ENCODE data around the gene TPSD1.

Gene TPSD1

DNA sequence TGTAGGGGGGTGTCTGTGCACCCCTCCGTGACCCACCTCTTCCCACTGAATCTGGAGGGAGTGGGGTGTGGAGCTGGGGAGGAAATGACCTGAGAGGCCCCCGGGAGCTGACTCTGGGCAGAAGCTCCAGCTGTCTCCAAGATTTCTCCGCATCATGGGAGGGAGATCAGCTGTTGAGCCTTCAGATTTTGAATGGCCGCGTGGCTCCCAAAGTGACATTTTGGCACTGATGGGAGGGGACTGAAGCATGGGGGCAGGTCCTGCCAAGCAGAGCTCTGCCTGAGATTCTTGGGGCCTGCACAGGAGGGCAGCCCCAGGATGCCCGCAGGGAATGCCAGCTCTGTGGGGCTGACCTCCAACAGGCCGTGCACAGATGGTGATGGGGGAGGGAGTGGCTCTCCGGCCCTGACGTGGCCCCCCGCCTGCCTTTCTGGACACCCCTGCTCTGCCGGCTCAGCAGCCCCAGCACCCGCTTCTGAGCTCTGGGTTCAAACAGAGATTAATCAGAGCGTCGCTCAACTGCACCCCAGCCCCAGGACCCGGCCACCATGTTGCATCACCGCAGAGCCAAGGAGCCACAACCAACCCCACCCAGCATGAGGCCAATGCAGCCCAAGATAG is 28.2 kb downstream of the TPSD1 start:
- Histone ChIP-seq H3K27me3 (replicated peaks in 2 of 5; ENCODE audit: control insufficient read depth in 4 of 5, insufficient read depth in 5 of 5, low read length in 4 of 5) (peaks cover 0 to 50% (median 9%) of the 10 kb centered on the region in 5 experiments), H3K4me3 (ENCODE audit: control insufficient read depth in 1 of 7, extremely low read depth in 1 of 7, insufficient read depth in 4 of 7, low read depth in 2 of 7, low read length in 6 of 7) (no peak overlapping the region), H3K9me3 (ENCODE audit: control extremely low read depth in 1 of 5, control insufficient read depth in 4 of 5, insufficient read depth in 2 of 5, low read depth in 1 of 5, low read length in 4 of 5) (no peaks in the 10 kb centered on the region), H3K27ac (ENCODE audit: insufficient read depth in 1 of 2, low read depth in 1 of 2, low read length in 2 of 2, poor library complexity in 1 of 2, severe bottlenecking in 2 of 2) (no peak overlapping the region), H3K36me3 (ENCODE audit: control insufficient read depth in 4 of 4, insufficient read depth in 4 of 4, low read length in 3 of 4) (no peaks in the 10 kb centered on the region), H3K4me1 (ENCODE audit: control extremely low read depth in 1 of 4, control insufficient read depth in 4 of 4, insufficient read depth in 4 of 4, low read length in 3 of 4) (peaks cover 0 to 15% (median 3%) of the 10 kb centered on the region in 4 experiments)
- 87% methylated on average over 12 of the region's 16 CpGs for WGBS (ENCODE audit: insufficient coverage)
- ChIA-PET CTCF (interaction anchor here (1.0 kb wide), 1 partner anchor 12 kb away, joined by 4 read pairs; no protein-coding TSS in a partner anchor), POLR2A (interaction anchor here (0.6 kb wide), 2 partner anchors 12 to 16 kb away, joined by 3 read pairs; no protein-coding TSS in a partner anchor)
- no peak for DNase-seq

DNA sequence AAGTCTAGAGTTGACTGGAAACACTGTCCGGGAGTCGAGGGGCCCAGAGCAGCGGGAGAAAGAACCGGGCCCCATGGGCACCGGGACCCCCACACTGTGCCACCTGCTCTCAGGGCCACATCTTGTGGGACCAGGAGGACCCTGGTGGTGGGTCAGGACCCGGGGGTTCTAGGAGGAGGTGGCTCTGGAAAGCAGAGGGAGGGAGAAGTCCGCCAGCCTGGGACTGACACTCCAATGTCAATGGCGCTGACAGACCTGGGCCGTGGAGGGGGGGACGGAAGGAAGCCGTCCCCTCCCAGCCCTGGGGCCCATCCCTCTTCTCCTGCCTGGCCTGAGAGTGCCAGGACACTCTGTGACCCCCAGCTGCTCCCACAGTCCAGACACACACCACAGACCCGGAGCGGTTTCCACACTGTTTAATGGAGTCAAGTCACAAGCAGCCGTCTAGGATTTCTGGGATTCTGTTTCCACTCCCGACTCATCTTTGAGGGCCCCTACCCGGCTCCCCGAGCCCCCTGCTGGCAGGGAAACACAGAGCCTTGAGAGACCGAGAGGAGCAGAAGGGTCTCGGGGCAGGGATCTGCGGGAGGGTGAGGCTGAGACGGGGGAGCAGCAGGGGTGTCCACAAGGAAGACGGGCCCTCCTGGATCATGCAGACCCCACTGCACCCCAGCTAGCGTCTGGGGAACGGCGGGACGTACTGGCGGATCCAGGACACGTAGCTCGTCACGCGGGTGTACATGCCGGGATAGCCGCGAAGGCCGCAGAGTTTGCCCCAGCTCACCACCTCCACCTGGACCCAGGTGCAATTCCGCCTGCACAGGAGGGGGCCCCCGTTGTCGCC is 30.0 kb downstream of the TPSD1 start:
- peaks cover 0 to 54% (median 21%) of the 10 kb centered on the region in 5 experiments for H3K27me3 ChIP-seq (replicated peaks in 2 of 5; ENCODE audit: control insufficient read depth in 4 of 5, insufficient read depth in 5 of 5, low read length in 4 of 5)
- H3K36me3 ChIP-seq (ENCODE audit: control insufficient read depth in 4 of 4, insufficient read depth in 4 of 4, low read length in 3 of 4) = no peaks in the 10 kb centered on the region
- H3K4me1 ChIP-seq (ENCODE audit: control extremely low read depth in 1 of 4, control insufficient read depth in 4 of 4, insufficient read depth in 4 of 4, low read length in 3 of 4) = peaks cover 0 to 18% (median 13%) of the 10 kb centered on the region in 4 experiments
- no peaks in the 10 kb centered on the region for H3K9me3 ChIP-seq (ENCODE audit: control extremely low read depth in 1 of 5, control insufficient read depth in 4 of 5, insufficient read depth in 2 of 5, low read depth in 1 of 5, low read length in 4 of 5)
- no peak for DNase-seq
- POLR2A ChIA-PET = no interaction called here
- WGBS (ENCODE audit: insufficient coverage) = 73% methylated on average over 33 of the region's 38 CpGs
- no peak overlapping the region for H3K27ac ChIP-seq (ENCODE audit: insufficient read depth in 1 of 2, low read depth in 1 of 2, low read length in 2 of 2, poor library complexity in 1 of 2, severe bottlenecking in 2 of 2)
- no peak overlapping the region for H3K4me3 ChIP-seq (ENCODE audit: control insufficient read depth in 1 of 7, extremely low read depth in 1 of 7, insufficient read depth in 4 of 7, low read depth in 2 of 7, low read length in 6 of 7)
- CTCF ChIA-PET = no interaction called here

DNA sequence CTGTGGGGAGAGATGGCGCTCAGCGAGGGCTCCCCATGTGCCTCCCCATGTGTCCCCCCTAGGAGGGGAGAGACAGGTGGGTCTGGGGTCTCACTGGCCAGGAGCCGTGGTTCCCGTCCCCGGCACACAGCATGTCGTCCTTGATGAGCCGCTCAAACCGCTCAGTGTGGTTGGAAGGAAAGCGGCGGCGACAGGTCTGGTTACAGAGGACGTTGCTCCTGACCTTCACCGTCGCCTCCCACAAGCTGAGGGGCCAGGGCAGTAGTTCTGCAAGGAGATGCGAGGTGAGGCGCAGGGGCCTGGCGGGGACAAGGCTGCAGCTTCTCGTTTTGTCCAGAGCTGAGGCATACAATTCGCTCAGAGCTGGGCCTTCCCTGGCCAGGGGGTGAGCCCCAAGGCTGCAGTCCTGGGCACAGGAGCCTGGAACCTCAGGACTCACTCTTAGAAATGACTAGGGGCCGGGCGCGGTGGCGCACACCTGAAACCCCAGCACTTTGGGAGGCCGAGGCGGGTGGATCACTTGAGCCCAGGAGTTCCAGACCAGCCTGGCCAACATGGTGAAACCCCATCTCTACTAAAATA is 30.7 kb downstream of the TPSD1 start:
- ChIA-PET POLR2A (no interaction called here), CTCF (no interaction called here)
- H3K9me3 ChIP-seq (ENCODE audit: control extremely low read depth in 1 of 5, control insufficient read depth in 4 of 5, insufficient read depth in 2 of 5, low read depth in 1 of 5, low read length in 4 of 5) = no peaks in the 10 kb centered on the region
- 82% methylated on average over 21 of the region's 25 CpGs for WGBS (ENCODE audit: insufficient coverage)
- no peak overlapping the region for H3K4me3 ChIP-seq (ENCODE audit: control insufficient read depth in 1 of 7, extremely low read depth in 1 of 7, insufficient read depth in 4 of 7, low read depth in 2 of 7, low read length in 6 of 7)
- peaks cover 0 to 61% (median 28%) of the 10 kb centered on the region in 5 experiments for H3K27me3 ChIP-seq (replicated peaks in 2 of 5; ENCODE audit: control insufficient read depth in 4 of 5, insufficient read depth in 5 of 5, low read length in 4 of 5)
- DNase-seq = no peak
- no peak overlapping the region for H3K27ac ChIP-seq (ENCODE audit: insufficient read depth in 1 of 2, low read depth in 1 of 2, low read length in 2 of 2, poor library complexity in 1 of 2, severe bottlenecking in 2 of 2)
- no peaks in the 10 kb centered on the region for H3K36me3 ChIP-seq (ENCODE audit: control insufficient read depth in 4 of 4, insufficient read depth in 4 of 4, low read length in 3 of 4)
- H3K4me1 ChIP-seq (ENCODE audit: control extremely low read depth in 1 of 4, control insufficient read depth in 4 of 4, insufficient read depth in 4 of 4, low read length in 3 of 4) = peaks cover 0 to 18% (median 13%) of the 10 kb centered on the region in 4 experiments

DNA sequence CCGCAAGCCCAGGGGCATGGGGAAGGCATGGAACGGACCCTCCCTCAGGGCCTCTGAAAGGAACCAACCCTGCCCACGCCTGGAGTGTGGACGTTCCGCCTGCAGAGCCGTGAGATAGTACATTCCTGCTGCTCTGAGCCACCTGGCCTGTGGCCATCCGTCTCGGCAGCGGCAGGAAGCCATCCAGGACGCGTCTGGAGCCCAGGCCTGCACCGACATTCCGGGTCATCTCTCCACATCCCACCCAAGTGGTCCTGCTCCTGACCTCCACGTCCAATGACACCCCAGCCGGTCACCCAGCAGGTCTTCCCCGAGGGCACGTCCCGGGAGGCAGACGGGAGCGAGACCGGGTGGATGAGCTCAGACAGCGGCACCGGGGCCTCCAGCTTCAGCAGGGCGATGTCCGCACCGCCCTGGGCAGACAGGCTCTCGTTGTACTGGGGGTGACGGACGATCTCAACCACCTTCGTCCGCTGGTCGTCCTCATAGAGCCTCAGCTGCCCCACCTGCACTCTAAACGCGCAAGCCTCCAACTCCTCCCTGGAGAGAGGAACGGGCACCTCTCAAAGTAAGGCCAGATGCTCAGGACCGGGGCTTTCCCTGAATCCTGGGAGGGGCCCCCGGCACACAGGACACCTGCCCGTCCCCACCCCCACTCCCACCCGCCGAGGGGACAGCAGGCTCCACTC is 32.3 kb downstream of the TPSD1 start:
- ChIA-PET CTCF (no interaction called here), POLR2A (no interaction called here)
- Histone ChIP-seq H3K36me3 (ENCODE audit: control insufficient read depth in 4 of 4, insufficient read depth in 4 of 4, low read length in 3 of 4) (no peaks in the 10 kb centered on the region), H3K27me3 (replicated peaks in 2 of 5; ENCODE audit: control insufficient read depth in 4 of 5, insufficient read depth in 5 of 5, low read length in 4 of 5) (peaks cover 0 to 69% (median 33%) of the 10 kb centered on the region in 5 experiments), H3K27ac (ENCODE audit: insufficient read depth in 1 of 2, low read depth in 1 of 2, low read length in 2 of 2, poor library complexity in 1 of 2, severe bottlenecking in 2 of 2) (no peak overlapping the region), H3K4me3 (ENCODE audit: control insufficient read depth in 1 of 7, extremely low read depth in 1 of 7, insufficient read depth in 4 of 7, low read depth in 2 of 7, low read length in 6 of 7) (no peak overlapping the region), H3K9me3 (ENCODE audit: control extremely low read depth in 1 of 5, control insufficient read depth in 4 of 5, insufficient read depth in 2 of 5, low read depth in 1 of 5, low read length in 4 of 5) (no peaks in the 10 kb centered on the region), H3K4me1 (ENCODE audit: control extremely low read depth in 1 of 4, control insufficient read depth in 4 of 4, insufficient read depth in 4 of 4, low read length in 3 of 4) (peaks cover 0 to 14% (median 12%) of the 10 kb centered on the region in 4 experiments)
- 75% methylated on average over 35 of the region's 40 CpGs for WGBS (ENCODE audit: insufficient coverage)
- no peak for DNase-seq

DNA sequence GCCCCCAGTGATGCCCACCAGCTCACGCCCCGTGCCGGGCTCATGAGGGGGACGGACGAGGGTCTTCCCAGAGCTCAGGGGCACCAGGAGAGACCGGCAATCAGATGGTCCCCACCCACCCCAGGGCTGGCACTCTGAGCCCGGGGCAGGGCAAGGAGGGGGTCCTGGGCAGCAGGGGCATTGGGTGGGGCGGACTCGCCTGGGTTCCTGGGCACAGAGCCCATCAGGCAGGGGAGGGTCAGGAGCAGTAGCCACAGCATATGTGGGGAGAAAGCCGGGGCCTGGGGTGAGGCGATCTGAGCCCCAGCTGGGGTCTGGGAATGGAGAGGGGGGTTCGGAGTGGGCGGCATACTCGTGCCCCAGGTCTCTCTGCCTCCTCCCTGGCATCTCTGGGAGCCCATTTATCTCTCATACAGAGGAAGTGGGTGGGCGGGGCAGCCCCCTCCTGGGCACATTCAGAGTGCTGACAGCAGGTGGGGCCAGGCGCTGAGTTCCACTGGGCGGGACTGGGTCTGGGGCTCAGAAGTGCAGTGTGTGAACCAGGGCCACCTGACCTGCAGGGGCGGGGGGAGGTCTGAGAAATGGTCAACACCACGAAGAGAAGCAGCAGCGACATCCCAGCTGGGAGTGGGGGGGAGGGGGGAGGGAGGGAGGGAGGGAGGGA is 33.1 kb downstream of the TPSD1 start:
- H3K36me3 ChIP-seq (ENCODE audit: control insufficient read depth in 4 of 4, insufficient read depth in 4 of 4, low read length in 3 of 4) = no peaks in the 10 kb centered on the region
- ChIA-PET CTCF (interaction anchor here (1.0 to 1.2 kb wide), 2 partner anchors 12 to 16 kb away, joined by 3 to 5 read pairs; no protein-coding TSS in a partner anchor), POLR2A (no interaction called here)
- H3K27ac ChIP-seq (ENCODE audit: insufficient read depth in 1 of 2, low read depth in 1 of 2, low read length in 2 of 2, poor library complexity in 1 of 2, severe bottlenecking in 2 of 2) = no peak overlapping the region
- DNase-seq = no peak
- H3K9me3 ChIP-seq (ENCODE audit: control extremely low read depth in 1 of 5, control insufficient read depth in 4 of 5, insufficient read depth in 2 of 5, low read depth in 1 of 5, low read length in 4 of 5) = no peaks in the 10 kb centered on the region
- H3K4me1 ChIP-seq (ENCODE audit: control extremely low read depth in 1 of 4, control insufficient read depth in 4 of 4, insufficient read depth in 4 of 4, low read length in 3 of 4) = peaks cover 0 to 12% (median 7%) of the 10 kb centered on the region in 4 experiments
- H3K27me3 ChIP-seq (replicated peaks in 2 of 5; ENCODE audit: control insufficient read depth in 4 of 5, insufficient read depth in 5 of 5, low read length in 4 of 5) = peaks cover 0 to 73% (median 33%) of the 10 kb centered on the region in 5 experiments
- no peak overlapping the region for H3K4me3 ChIP-seq (ENCODE audit: control insufficient read depth in 1 of 7, extremely low read depth in 1 of 7, insufficient read depth in 4 of 7, low read depth in 2 of 7, low read length in 6 of 7)
- 17% methylated on average over 5 of the region's 20 CpGs for WGBS (ENCODE audit: insufficient coverage)

DNA sequence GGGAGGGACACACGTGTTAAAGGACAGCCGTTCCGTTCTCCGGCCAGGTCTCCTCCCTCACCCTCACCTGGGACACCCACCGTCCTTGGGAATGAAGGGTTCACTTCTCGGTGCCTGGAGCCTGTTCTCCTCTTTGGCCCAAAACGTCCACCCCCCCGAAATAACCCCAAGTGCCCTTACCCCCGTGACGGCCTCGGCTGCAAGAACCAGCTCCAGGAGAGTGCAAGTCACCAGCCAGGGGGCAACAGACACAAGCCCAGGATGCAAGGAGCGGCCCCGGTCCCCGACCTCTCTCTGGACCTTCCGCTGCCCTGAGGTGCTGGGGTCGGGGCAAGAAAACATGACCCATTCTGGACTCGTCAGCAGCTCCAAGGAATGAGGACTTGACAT is 33.6 kb downstream of the TPSD1 start:
- Histone ChIP-seq H3K27me3 (replicated peaks in 2 of 5; ENCODE audit: control insufficient read depth in 4 of 5, insufficient read depth in 5 of 5, low read length in 4 of 5) (peaks cover 0 to 73% (median 33%) of the 10 kb centered on the region in 5 experiments), H3K4me3 (ENCODE audit: control insufficient read depth in 1 of 7, extremely low read depth in 1 of 7, insufficient read depth in 4 of 7, low read depth in 2 of 7, low read length in 6 of 7) (no peak overlapping the region), H3K4me1 (ENCODE audit: control extremely low read depth in 1 of 4, control insufficient read depth in 4 of 4, insufficient read depth in 4 of 4, low read length in 3 of 4) (peaks cover 0 to 12% (median 7%) of the 10 kb centered on the region in 4 experiments), H3K9me3 (ENCODE audit: control extremely low read depth in 1 of 5, control insufficient read depth in 4 of 5, insufficient read depth in 2 of 5, low read depth in 1 of 5, low read length in 4 of 5) (no peaks in the 10 kb centered on the region), H3K36me3 (ENCODE audit: control insufficient read depth in 4 of 4, insufficient read depth in 4 of 4, low read length in 3 of 4) (no peaks in the 10 kb centered on the region), H3K27ac (ENCODE audit: insufficient read depth in 1 of 2, low read depth in 1 of 2, low read length in 2 of 2, poor library complexity in 1 of 2, severe bottlenecking in 2 of 2) (no peak overlapping the region)
- WGBS (ENCODE audit: insufficient coverage) = 8% methylated on average over 8 of the region's 17 CpGs
- peak in 2 of 3 donors; percentile 28 to 50 for DNase-seq
- ChIA-PET CTCF (interaction anchor here (1.0 to 1.8 kb wide), 3 partner anchors 10 to 15 kb away, joined by 3 to 11 read pairs (median 5); no protein-coding TSS in a partner anchor), POLR2A (no interaction called here)

Data from common myeloid progenitor, CD34-positive (primary cell).